GM21619 (cell line): ENCODE data around the gene SPSB1.
"Not testable (repeated sequence)": the region's sequence is repeated elsewhere in the genome, so short reads cannot be mapped to it uniquely, and the experiment has no call there.

Experiments
- ATAC-seq: cut with Tn5 transposase; IDR thresholded peaks from one replicate; pipeline ENCODE4 v1.9.1; 2021; ENCODE audit not compliant: unreplicated experiment

SPSB1 gene

DNA sequence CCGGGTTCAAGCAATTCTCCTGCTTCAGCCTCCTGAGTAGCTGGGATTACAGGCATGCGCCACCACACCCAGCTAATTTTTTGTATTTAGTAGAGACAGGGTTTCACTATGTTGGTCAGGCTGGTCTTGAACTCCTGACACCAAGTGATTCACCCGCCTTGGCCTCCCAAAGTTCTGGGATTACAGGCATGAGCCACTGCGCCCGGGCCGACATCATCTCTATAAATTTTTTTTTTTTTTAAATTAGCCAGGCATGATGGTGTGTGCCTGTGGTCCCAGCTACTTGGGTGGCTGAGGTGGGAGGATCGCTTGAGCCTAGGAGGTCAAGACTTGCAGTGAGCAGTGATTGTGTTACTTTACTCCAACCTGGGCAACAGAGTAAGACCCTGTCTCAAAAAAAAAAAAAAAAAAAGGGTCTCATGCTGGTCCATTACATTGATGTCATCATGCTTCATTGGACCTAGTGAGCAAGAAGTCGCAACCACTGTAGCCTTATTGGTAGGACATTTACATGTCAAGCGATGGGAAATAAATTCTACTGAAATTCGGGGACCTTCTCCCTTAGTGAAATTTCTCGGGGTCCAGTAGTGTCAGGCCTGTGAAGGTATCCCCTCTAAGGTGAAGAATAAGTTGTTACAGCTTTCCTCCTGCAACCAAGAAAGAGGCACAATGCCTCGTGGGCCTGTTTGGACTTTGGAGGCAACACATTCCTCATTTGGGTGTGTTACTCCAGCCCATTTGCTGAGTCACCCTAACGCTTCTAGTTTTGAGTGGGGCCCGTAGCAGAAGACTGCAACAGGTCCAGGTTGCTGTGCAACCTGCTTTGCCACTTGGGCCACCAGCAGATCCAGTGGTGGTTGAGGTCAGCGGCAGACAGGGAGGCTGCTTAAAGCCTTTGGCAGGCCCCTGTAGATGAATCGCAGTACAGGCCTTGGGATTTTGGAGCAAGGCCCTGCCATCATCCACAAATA lies 7.2 kb downstream of the SPSB1 start:
- not testable (repeated sequence) for ATAC-seq

DNA sequence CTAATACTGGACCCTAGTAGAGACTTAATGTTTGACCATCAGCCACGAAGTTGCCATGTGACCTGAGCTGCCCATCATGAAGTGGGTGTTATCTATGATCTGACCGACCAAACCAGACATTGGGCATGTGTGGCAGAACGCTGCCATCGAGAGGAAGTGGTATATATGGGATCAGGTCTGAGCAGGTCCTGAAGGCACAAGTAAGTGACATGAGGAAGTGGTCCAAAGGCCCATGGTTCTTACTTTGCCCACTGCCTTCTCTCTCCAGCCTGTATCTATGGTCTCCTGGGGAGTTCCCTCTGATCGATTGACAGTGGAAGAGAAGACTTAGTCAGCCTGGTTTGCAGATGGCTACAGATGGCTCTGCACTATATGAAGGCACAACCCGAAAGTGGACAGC lies 7.9 kb downstream of the SPSB1 start:
- ATAC-seq = no peak

DNA sequence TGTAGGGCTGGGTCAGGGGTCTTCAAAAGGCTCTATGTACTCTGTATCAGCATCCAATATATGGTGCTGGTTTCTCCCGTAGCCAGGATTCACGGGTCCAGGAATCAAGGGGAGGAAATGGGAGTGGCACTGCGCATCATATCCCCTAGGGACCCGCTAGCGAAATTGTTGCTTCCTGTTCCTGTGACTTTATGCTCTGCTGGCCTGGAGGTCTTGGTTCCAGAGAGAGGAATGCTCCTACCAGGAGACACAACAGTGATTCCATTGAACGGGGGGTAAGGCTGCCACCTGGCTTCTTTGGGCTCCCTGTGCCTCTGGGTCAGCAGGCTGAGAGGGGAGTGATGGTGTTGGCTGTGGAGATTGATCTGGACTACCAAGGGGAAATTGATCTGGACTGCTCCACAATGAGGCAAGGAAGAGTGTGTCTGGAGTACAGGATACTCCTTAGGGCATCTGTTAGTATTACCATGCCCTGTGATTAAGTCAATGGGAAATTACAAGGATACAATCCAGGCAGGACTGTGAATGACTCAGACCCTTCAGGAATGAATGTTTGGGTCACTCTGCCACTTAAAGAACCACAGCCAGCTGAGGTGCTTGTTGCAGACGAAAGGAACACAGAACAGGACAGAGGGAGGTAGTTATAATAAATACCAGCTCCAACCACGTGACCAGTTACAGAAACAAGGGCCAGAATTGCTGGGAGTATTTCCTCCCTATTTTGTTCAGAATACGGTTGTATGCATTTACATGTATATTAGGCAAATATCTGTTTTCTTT lies 10.2 kb downstream of the SPSB1 start:
- no peak for ATAC-seq

GRCh38 chr1:9303916-9304315 lies 11.2 kb downstream of the SPSB1 start:
- ATAC-seq = no peak

DNA sequence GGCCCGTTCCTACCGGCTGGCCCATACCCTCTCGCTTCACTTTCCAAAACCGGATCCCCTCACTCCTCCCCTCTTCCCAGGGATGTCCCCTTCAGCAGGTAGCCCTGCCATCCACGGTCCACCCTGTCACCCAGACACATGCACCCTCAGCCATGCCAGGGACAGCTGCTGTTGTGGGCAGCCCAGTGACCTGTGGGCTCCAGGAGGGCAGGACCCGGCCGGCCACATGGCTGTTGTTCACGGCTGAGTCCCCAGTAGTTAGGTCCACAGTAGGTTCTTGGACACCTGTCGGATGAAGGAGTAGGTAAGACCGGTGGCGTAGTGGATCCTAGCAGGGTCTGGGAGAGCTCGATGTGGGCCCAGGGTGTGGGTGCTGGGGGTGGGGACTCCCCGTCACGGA lies 12.5 kb downstream of the SPSB1 start:
- ATAC-seq = no peak

DNA sequence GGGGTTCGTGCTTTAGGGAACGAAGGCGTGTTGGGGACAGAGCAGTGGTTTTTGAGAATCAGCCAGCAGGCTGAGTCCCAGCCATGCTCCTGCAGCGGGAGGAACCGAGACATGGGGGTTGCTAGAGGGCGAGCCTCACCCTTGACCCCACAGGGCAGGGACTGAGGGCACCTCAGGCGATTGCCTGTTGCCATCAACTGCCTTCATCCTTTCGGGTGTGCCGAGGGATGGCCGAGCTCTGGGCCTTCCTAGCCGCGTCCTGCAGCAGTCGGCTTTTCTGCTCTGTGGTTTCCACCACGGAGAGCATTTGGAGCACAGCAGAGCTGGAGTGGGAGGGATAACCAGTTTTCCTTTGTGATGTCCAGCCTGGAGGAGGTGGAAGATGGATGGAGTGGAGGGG lies 13.3 kb downstream of the SPSB1 start:
- ATAC-seq = no peak

DNA sequence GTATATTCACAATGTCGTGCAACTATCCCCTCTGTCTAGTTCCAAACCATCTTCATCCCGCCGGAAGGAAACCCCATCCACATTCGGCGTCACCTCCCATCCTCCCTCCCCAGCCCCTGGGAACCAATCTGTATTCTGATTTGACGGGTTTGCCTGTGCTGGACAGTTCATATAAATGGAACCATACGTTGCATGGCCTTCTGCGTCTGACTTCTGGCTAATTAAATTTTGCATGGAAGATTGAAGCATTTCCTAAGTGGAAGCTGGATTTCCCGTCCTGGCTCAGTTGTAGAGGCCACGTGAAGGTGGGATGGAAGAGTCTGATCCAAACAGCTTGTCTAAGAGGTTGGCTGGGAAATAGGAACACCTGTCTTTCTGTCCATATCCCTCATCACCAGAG lies 14.6 kb downstream of the SPSB1 start:
- ATAC-seq = no peak

DNA sequence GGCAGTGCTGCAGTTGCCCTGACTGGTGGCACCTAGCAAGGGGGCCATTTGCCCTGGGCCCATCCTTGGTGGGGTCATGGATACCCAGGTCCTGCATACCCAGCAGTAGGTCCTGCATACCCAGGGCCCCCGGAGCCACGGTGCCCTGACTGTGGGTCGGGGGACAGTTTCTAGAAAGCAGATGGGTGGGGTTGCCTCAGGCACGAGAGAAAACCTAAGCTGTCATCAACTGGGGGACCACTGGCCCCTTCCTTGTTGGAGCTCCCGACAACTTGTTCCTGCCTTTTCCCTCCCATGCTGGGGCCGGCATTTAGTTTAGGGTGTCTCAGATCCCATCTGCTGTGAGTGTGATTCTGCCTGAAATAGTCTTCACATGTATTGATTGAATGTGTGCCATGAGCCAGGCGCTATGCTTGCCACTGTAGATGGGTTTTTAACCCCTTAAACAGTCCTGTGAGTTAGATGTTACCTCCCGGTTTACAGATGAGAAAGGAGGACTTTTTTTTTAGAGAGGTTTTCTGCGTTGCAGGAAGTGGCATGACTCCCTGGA lies 15.6 kb downstream of the SPSB1 start:
- ATAC-seq = no peak

GRCh38 chr1:9309080-9309479 lies 16.4 kb downstream of the SPSB1 start:
- no peak for ATAC-seq

- ATAC-seq = no peak
These were observed 17.3 kb downstream of the SPSB1 start for GRCh38 chr1:9309991-9310390.

DNA sequence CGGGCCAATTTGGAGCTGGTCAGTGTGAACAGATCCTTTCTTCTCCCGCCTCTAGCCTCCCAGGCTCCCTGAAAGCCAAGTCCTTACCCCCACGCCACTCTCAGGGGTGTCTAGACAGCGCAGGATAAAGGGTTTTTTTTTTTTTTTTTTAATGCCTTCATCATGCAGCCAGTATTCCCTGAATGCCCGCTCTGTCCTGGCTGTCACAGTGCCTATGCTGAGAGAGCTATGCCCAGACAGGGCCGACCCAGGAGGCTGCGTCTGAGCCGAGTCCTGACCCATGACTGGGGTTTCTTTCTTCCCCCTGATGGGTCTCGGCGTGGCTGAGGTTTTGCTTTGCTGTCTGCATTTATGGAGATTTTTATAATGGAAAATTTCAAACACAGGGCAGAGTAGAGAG lies 18.3 kb downstream of the SPSB1 start:
- no peak for ATAC-seq

DNA sequence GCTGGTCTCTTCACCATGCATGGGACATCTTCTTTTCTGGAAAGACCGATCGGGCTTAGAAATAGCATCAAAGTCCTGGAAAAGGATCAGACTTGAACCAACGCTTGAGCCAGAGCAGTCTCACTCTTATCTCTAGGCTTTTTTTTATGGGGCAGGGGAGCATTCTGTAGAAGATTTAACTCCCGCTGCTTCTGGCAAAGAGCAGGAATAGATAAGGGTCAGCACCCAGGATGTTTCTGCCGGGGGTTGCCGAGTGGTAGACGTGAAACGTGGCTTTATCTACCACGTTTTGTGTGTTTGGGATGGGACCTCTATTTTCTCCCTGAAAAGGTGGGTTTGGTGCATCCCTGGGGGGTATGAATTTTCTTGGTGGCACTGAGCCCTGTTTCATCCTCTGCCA lies 18.8 kb downstream of the SPSB1 start:
- no peak for ATAC-seq

- no peak for ATAC-seq
These were observed 19.6 kb downstream of the SPSB1 start for GRCh38 chr1:9312168-9312720.

- ATAC-seq = no peak
These were observed 20.9 kb downstream of the SPSB1 start for GRCh38 chr1:9313576-9313975.

DNA sequence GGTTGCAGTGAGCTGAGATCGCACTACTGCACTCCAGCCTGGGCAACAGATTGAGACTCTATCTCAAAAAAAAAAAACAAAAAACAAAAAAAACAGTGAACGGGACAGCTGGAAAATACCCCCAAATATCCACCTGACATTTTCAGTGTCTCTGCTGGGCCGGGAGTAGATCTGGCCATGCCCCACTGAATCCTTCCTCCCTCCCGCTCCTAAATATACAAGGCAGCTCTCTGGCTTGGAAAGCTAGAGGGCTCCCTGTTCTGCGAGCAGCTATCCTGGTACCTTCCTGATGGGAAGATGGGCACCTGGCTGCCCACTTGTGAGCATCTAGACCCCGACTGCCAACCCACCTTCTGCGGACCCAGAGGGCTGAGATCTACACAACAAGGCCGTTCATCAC lies 21.4 kb downstream of the SPSB1 start:
- no peak for ATAC-seq

GRCh38 chr1:9314711-9315379 lies 22.2 kb downstream of the SPSB1 start:
- no peak for ATAC-seq

GRCh38 chr1:9315411-9316079 lies 22.9 kb downstream of the SPSB1 start:
- ATAC-seq = no peak

DNA sequence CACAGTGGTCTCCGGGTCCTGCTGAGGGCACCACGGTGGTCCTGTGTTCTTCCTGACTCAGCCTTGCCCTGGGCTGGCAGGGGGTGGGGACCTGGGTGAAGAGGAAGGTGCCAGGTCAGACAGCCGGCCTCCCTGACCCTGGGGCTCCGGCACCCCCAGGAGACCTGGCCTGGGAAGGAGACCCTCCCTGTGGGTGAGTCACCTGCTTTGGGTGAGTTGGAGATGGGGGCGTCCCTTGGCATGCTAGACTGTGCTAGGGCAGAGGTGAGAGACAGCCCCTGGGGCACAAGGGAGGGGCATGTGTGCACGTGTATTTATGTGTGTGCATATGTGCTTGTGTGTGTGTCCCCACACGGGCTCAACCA lies 23.4 kb downstream of the SPSB1 start:
- no peak for ATAC-seq

GRCh38 chr1:9316512-9316911 lies 23.8 kb downstream of the SPSB1 start:
- ATAC-seq = no peak

DNA sequence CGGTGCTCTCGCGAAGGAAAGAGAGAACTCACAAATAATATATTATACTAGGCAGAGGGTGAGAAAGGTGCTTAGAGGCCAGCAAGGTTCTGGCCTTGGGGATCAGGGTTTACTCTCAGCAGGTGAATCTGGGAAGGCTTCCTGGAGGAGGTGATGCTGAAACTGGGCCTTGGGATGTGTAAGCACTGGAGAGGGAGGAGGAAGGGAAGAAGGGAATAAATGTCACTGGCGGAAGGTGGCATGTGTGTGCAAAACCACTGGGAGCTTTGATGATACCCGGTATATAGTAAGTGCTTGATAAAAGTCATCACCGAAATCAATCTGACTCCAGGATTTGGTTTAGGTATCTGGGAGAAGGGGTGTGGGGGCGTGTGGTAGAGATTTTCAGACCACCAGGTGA lies 24.4 kb downstream of the SPSB1 start:
- no peak for ATAC-seq
